GM10266 (cell line): ENCODE measurements around the gene IL1B.

Source experiments
- DNase-seq: peaks from one replicate; pipeline ENCODE4 v3.0.0; 2012; ENCODE audit errors: extremely low spot score
- CTCF ChIP-seq: IDR thresholded peaks from 2 replicates; pipeline ENCODE4 v1.5.1; 2012; ENCODE audit warnings: mild to moderate bottlenecking, low read depth; ENCODE audit not compliant: control insufficient read depth, insufficient read depth; ENCODE audit errors: missing control alignments

Gene IL1B

GRCh38 chr2:112800881-112801583 is 35.5 kb downstream of the IL1B start:
- TF ChIP-seq CTCF: no peak
- DNase-seq: no peak

- TF ChIP-seq CTCF: no peak
- no peak for DNase-seq
Observed at GRCh38 chr2:112798979-112799975, 37.3 kb downstream of the IL1B start.

- no peak for TF ChIP-seq CTCF
Observed at GRCh38 chr2:112796486-112796885, 40.1 kb downstream of the IL1B start.

GRCh38 chr2:112795774-112796173 is 40.8 kb downstream of the IL1B start:
- DNase-seq: no peak
- TF ChIP-seq CTCF: no peak

More at GRCh38 chr2:112796486-112796885, 40.1 kb downstream of the IL1B start:
- DNase-seq: no peak

- no peak for DNase-seq
- no peak for TF ChIP-seq CTCF
Observed at GRCh38 chr2:112794841-112795240, 41.7 kb downstream of the IL1B start.

- peak; percentile 19 for DNase-seq
- no peak for TF ChIP-seq CTCF
Observed at GRCh38 chr2:112794131-112794733, 42.3 kb downstream of the IL1B start.

- no peak for TF ChIP-seq CTCF
- no peak for DNase-seq
Observed at GRCh38 chr2:112793449-112793978, 43.1 kb downstream of the IL1B start.
